Lower leg skin (tissue), 4 donors: Measurements from ENCODE around the gene OXCT1. TPM values are rescaled to one million over a fixed set of nuclear protein-coding genes. Genes with fewer than 3 reads are reported as not detected.

Experiments
- DNase-seq, 2 donors: peaks; one replicate each; pipeline ENCODE4 v3.0.0-alpha.2; 2019; ENCODE audit warnings: low spot score in 2 of 2
- H3K4me3 ChIP-seq: fragments of 200-600 bp; sonication (generic); 2 replicates; pipeline ENCODE4 v1.5.1; 2017; ENCODE audit warnings: mild to moderate bottlenecking, low read depth; ENCODE audit not compliant: poor library complexity, severe bottlenecking
- CTCF ChIP-seq, 3 donors: fragments of 450-650 bp; IDR thresholded peaks; one replicate each; pipeline ENCODE4 v1.5.1; 2016; ENCODE audit warnings: antibody characterized with exemption in 3 of 3, mild to moderate bottlenecking in 3 of 3, moderate library complexity in 2 of 3
- POLR2A ChIP-seq, 2 donors: fragments of 450-650 bp; IDR thresholded peaks; one replicate each; pipeline ENCODE4 v1.6.1; 2016 to 2017; ENCODE audit warnings: antibody characterized with exemption in 2 of 2, mild to moderate bottlenecking in 1 of 2, moderate library complexity in 1 of 2
- WGBS, 2 donors: methylation state at CpG; one replicate each; pipeline ENCODE4 v1.1.5; 2018; 5-methylcytosine and 5-hydroxymethylcytosine counted together
- intact Hi-C: fragments of 100-400 bp; cut with DNase I; formaldehyde crosslinking; loops from one replicate; pipeline ENCODE4 v1.15.0; 2023; ENCODE audit warnings: low total_unique reads
- total RNA-seq, 4 donors: library from RNA; depleted of rRNA; stranded (reverse); fragments of >200 nt; gene quantifications; one replicate each; pipeline ENCODE4 v1.1.0, GENCODE V29; 2016

Gene OXCT1
- total RNA-seq, 4 donors from 2014 or later = 19.0 to 28.8 (median 20.9) TPM

GRCh38 chr5:41686767-41687166, 183.5 kb downstream of the OXCT1 start:
- TF ChIP-seq CTCF (IDR thresholded peaks at IDR 0.05) (no peak), POLR2A (IDR thresholded peaks at IDR 0.05) (no peak)
- DNase-seq = no peak
- H3K4me3 ChIP-seq = no peak overlapping the region
- WGBS, 2 donors = 74% methylated on average over 2 of the region's 2 CpGs
- intact Hi-C loops = no loop called here

- no peak overlapping the region for H3K4me3 ChIP-seq
- intact Hi-C loops = no loop called here
- DNase-seq = no peak
- TF ChIP-seq POLR2A (IDR thresholded peaks at IDR 0.05) = no peak
Measured at GRCh38 chr5:41686191-41686590, 184.0 kb downstream of the OXCT1 start.

- no peak for DNase-seq
- no peak for TF ChIP-seq POLR2A (IDR thresholded peaks at IDR 0.05)
- TF ChIP-seq CTCF (IDR thresholded peaks at IDR 0.05) = no peak
- H3K4me3 ChIP-seq = no peak overlapping the region
Measured at GRCh38 chr5:41683181-41683580, 187.0 kb downstream of the OXCT1 start.

GRCh38 chr5:41682641-41683040, 187.6 kb downstream of the OXCT1 start:
- intact Hi-C loops = no loop called here
- 36 to 41% methylated on average over 1 of the region's 1 CpG for WGBS, 2 donors
- H3K4me3 ChIP-seq = no peak overlapping the region
- TF ChIP-seq POLR2A (IDR thresholded peaks at IDR 0.05) (no peak), CTCF (IDR thresholded peaks at IDR 0.05) (no peak)
- no peak for DNase-seq

More at GRCh38 chr5:41683181-41683580, 187.0 kb downstream of the OXCT1 start:
- intact Hi-C loops = no loop called here
- WGBS, 2 donors = 74 to 75% methylated on average over 3 of the region's 3 CpGs

GRCh38 chr5:41681840-41682239, 188.4 kb downstream of the OXCT1 start:
- WGBS, 2 donors = 27 to 29% methylated on average over 1 of the region's 1 CpG
- DNase-seq = no peak
- intact Hi-C loops = no loop called here
- TF ChIP-seq CTCF (IDR thresholded peaks at IDR 0.05) (no peak), POLR2A (IDR thresholded peaks at IDR 0.05) (no peak)
- no peak overlapping the region for H3K4me3 ChIP-seq

Other genes starting within 250 kb of the OXCT1 start
- gene RIMOC1, start 33.9 kb upstream of the OXCT1 start, total RNA-seq = 10 to 100 TPM; 14.1 to 19.1 (median 15.0) TPM
- gene FBXO4, start 54.9 kb upstream of the OXCT1 start, total RNA-seq = 10 to 100 TPM in 1 of 4 donors, 1 to 10 TPM in 3; 6.6 to 11.3 (median 8.8) TPM